ENCODE data around the gene ID2. TPM values are rescaled to one million over a fixed set of nuclear protein-coding genes. Genes with fewer than 3 reads are reported as not detected.

The ID2 gene
- polyA plus RNA-seq, 3 donors = 282 to 2,821 (median 295) TPM

DNA sequence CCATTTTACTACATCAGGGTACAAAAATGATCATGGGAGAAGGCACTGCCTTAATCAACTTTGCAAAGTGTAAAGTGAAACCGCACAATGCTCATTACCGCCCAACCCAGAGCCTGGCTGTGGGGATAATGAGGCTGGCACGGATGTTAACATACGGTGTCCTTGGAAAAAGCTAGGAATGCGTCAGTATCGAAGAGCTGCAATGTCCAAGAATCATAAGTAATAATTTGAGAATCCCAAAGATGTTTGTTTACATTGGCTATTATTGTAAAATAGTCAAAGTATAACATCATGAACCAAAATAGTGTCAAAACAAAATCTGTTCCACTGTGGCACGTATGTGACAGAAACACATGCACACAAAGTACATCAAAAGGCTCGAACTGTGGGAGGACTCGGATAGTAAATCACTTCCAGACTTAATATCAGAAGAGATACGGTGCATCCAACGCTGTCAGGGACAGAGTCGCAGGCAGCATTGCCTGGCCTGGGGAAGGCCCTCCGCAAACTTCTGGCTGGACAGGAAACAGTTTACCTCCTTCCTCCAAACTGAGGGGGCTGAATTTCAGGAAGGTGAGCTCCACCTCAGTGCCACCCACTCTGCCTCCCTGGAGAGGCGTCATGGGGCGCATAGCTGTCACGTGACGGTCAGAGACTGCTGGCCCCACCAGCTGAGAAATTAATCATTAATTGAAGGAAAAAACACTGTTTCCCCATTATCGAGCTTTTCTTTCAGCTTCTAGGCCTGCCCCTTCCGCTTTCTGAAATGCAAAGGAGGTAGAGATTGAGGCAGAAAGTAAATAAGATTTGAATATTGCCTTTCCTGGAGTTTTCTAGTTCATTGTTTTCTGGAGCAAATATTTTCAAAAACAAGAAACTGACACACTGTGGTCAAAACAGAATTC, 1.8 kb upstream of the ID2 start:
- 99% methylated on average over 9 of the region's 19 CpGs for WGBS (ENCODE audit: insufficient coverage)
- peaks cover 37 to 54% (median 42%) of the 10 kb centered on the region in 3 donors for H3K27me3 Mint-ChIP-seq (ENCODE audit: low read depth in 3 of 3)
- Histone ChIP-seq H3K79me2 (ENCODE audit: insufficient read depth, low read length) (peaks cover 33% of the 10 kb centered on the region), H3K27ac (ENCODE audit: low read depth in 1 of 2, low read length in 2 of 2) (no peak overlapping the region), H3K36me3 (replicated peaks in 1 of 2; ENCODE audit: control insufficient read depth in 1 of 2, insufficient read depth in 2 of 2, low read length in 2 of 2) (no peaks in the 10 kb centered on the region), H4K20me1 (ENCODE audit: insufficient read depth, low read length) (peaks cover 29% of the 10 kb centered on the region), H3K4me2 (replicated peaks; ENCODE audit: extremely low read depth, low read length, poor library complexity, severe bottlenecking) (peak overlapping the region; percentile 69), H3K9me3 (replicated peaks in 1 of 2; ENCODE audit: control insufficient read depth in 1 of 2, insufficient read depth in 1 of 2, low read length in 2 of 2) (peaks cover 10 to 12% of the 10 kb centered on the region in 2 donors), H3K4me1 (ENCODE audit: control insufficient read depth in 1 of 2, insufficient read depth in 2 of 2, low read length in 2 of 2) (peaks cover 44 to 50% of the 10 kb centered on the region in 2 donors), H3K27me3 (ENCODE audit: control insufficient read depth in 2 of 2, insufficient read depth in 2 of 2, low read length in 2 of 2) (peaks cover 28 to 46% of the 10 kb centered on the region in 2 donors), H3K4me3 (replicated peaks in 1 of 3; ENCODE audit: low read depth in 2 of 3, low read length in 3 of 3) (peak overlapping the region in 1 of 3 experiments; percentile 63), H2AFZ (ENCODE audit: insufficient read depth, low read depth, low read length, poor library complexity, severe bottlenecking) (no peak overlapping the region), H3K9ac (ENCODE audit: insufficient read depth, low read length, poor library complexity, severe bottlenecking) (peak overlapping the region; percentile 67)
- H3K36me3 Mint-ChIP-seq = peaks cover 23 to 32% of the 10 kb centered on the region in 2 donors
- intact Hi-C loops (cut with micrococcal nuclease) = loop anchor here (5.0 to 10.0 kb wide), 13 partner anchors 38 to 1585 kb away; no protein-coding TSS in a partner anchor
- H3K9me3 Mint-ChIP-seq = peaks cover 3 to 29% (median 23%) of the 10 kb centered on the region in 7 donors
- H3K4me1 Mint-ChIP-seq = peaks cover 48% of the 10 kb centered on the region
- H3K27ac Mint-ChIP-seq = peak overlapping the region in 5 of 7 donors; percentile 82 to 93 (median 89)
- H3K4me3 Mint-ChIP-seq = peak overlapping the region; percentile 66 to 74
- no peak for TF ChIP-seq CTCF (IDR thresholded peaks at IDR 0.05)
- no peak for DNase-seq

Data from CD14-positive monocyte (primary cell).